ENCODE data around the gene WFDC11. TPM values are rescaled to one million over a fixed set of nuclear protein-coding genes. Genes with fewer than 3 reads are reported as not detected.

Gene WFDC11
- total RNA-seq, 1 donor from 2014 or later: not detected

- no peak for DNase-seq (ENCODE audit: low read depth in 2 of 2)
These were observed 43.5 kb downstream of the WFDC11 start for GRCh38 chr20:45626540-45626939.

- DNase-seq (ENCODE audit: low read depth in 2 of 2): no peak
These were observed 48.4 kb downstream of the WFDC11 start for GRCh38 chr20:45621593-45621992.

- no peak for DNase-seq (ENCODE audit: low read depth in 2 of 2)
These were observed 52.4 kb downstream of the WFDC11 start for GRCh38 chr20:45617591-45617990.

GRCh38 chr20:45612314-45612713 lies 57.7 kb downstream of the WFDC11 start:
- no peak for DNase-seq (ENCODE audit: low read depth in 2 of 2)

- no peak for DNase-seq (ENCODE audit: low read depth in 2 of 2)
These were observed 59.0 kb downstream of the WFDC11 start for GRCh38 chr20:45611054-45611453.

- no peak for DNase-seq (ENCODE audit: low read depth in 2 of 2)
These were observed 62.2 kb downstream of the WFDC11 start for GRCh38 chr20:45607810-45608209.

Other genes starting within 250 kb of the WFDC11 start
- gene WFDC2, start 200.5 kb downstream of the WFDC11 start, total RNA-seq: not detected in 2 replicates
- gene SPINT3, start 154.6 kb downstream of the WFDC11 start, total RNA-seq: not detected in 2 replicates
- gene WFDC6, start 130.8 kb downstream of the WFDC11 start, total RNA-seq: not detected in 2 replicates
- not detected in 2 replicates for gene EPPIN, start 122.8 kb downstream of the WFDC11 start, total RNA-seq
- not detected in 2 replicates for gene WFDC8, start 91.0 kb downstream of the WFDC11 start, total RNA-seq
- gene WFDC10A, start 40.5 kb downstream of the WFDC11 start, total RNA-seq: not detected in 2 replicates
- gene WFDC9, start 39.0 kb downstream of the WFDC11 start, total RNA-seq: not detected in 2 replicates
- gene WFDC13, start 31.8 kb upstream of the WFDC11 start, total RNA-seq: not detected in 2 replicates
- gene WFDC10B, start 34.8 kb upstream of the WFDC11 start, total RNA-seq: not detected in 2 replicates
- gene SPINT4, start 52.1 kb upstream of the WFDC11 start, total RNA-seq: not detected in 2 replicates
- not detected in 2 replicates for gene WFDC3, start 121.6 kb upstream of the WFDC11 start, total RNA-seq
- gene DNTTIP1, start 121.7 kb upstream of the WFDC11 start, total RNA-seq: 14.4 and 15.1 TPM in 2 replicates
- gene UBE2C, start 142.4 kb upstream of the WFDC11 start, total RNA-seq: 4.2 and 10.7 TPM in 2 replicates
- gene TNNC2, start 157.1 kb upstream of the WFDC11 start, total RNA-seq: not detected in 2 replicates
- 9.4 and 11.9 TPM in 2 replicates for gene SNX21, start 163.6 kb upstream of the WFDC11 start, total RNA-seq
- gene ACOT8, start 187.2 kb upstream of the WFDC11 start, total RNA-seq: 25.7 and 35.3 TPM in 2 replicates
- 5.0 and 7.9 TPM in 2 replicates for gene ZSWIM3, start 187.4 kb upstream of the WFDC11 start, total RNA-seq
- gene ZSWIM1, start 211.0 kb upstream of the WFDC11 start, total RNA-seq: 2.4 and 4.0 TPM in 2 replicates
- 0.44 and 0.79 TPM in 2 replicates for gene SPATA25, start 217.4 kb upstream of the WFDC11 start, total RNA-seq
- 2.2 and 3.0 TPM in 2 replicates for gene NEURL2, start 221.0 kb upstream of the WFDC11 start, total RNA-seq
- 40.8 and 64.1 TPM in 2 replicates for gene CTSA, start 221.1 kb upstream of the WFDC11 start, total RNA-seq
- gene PLTP, start 241.9 kb upstream of the WFDC11 start, total RNA-seq: 4.4 and 4.8 TPM in 2 replicates